Measurements from ENCODE around the gene C1orf21.
A peak's percentile ranks its signal among the peaks of the same experiment; 100 is the strongest.

The C1orf21 gene

DNA sequence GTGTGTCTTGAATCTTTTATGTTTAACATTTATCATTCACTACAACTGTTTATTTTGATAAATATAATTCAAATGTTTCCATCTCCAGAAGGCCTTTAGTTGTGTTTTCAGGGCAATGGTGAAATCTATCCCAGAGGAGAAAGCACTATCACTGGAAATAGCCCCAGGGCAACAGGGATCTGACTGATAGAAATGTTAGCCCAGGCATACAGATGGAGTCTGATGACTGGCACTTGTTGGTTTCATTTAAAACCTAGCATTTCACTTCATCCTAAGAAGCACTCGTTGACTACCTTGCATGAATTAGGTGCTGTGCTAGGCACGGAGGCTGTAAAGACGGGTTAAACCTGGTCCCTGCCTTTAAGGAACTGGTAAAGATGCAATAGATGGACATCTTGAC, 103.1 kb downstream of the C1orf21 start:
- peak; percentile 67 for DNase-seq

GRCh38 chr1:184492536-184492935, 105.7 kb downstream of the C1orf21 start:
- DNase-seq, result no peak

- DNase-seq, result no peak
These were observed 107.2 kb downstream of the C1orf21 start for GRCh38 chr1:184493987-184494388.

DNA sequence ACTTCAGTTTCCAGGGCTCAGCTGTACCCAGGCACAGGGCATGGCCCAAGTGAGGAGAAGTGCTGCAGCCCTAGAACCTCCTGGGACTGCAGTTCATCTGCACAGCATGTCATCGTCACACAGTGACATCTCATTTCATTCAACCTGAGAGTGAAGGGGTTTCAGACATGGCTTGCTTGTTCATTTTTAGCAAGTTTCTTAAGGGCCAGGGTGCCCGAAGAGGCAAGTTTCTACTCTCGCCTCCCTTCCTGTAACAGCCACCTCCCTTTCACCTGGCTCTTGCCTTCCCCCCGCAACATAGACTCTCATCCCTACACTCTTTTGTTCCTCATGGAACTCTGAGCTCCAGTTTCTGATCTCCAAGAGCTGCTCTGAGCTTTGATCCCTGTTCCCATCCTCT, 108.1 kb downstream of the C1orf21 start:
- DNase-seq, result no peak

- no peak for DNase-seq
These were observed 111.3 kb downstream of the C1orf21 start for GRCh38 chr1:184497959-184498723.

GRCh38 chr1:184499616-184500015, 112.8 kb downstream of the C1orf21 start:
- DNase-seq, result no peak

GRCh38 chr1:184502161-184502560, 115.3 kb downstream of the C1orf21 start:
- no peak for DNase-seq

- DNase-seq, result no peak
These were observed 116.5 kb downstream of the C1orf21 start for GRCh38 chr1:184503221-184503749.

GRCh38 chr1:184504040-184504954, 117.5 kb downstream of the C1orf21 start:
- DNase-seq, result no peak

GRCh38 chr1:184504955-184505338, 118.1 kb downstream of the C1orf21 start:
- no peak for DNase-seq

DNA sequence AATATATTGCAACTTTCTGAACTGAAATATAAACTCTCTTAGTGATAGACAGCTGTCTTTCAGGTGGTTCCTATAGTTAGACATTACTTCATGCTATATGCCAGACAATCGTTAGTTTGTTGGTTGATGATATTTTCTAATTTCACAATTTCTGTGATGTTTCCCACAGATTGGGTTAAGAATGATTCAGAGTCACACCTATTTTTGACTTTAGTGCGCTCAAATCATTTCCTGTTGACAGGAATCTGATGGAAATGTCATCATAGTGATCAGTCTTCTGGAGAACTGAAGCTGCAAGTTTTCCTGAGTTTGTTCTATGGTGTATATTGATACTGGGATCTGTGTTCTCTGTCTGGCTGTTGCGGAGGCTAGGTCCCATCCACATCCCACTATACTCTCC, 119.7 kb downstream of the C1orf21 start:
- DNase-seq, result no peak

DNA sequence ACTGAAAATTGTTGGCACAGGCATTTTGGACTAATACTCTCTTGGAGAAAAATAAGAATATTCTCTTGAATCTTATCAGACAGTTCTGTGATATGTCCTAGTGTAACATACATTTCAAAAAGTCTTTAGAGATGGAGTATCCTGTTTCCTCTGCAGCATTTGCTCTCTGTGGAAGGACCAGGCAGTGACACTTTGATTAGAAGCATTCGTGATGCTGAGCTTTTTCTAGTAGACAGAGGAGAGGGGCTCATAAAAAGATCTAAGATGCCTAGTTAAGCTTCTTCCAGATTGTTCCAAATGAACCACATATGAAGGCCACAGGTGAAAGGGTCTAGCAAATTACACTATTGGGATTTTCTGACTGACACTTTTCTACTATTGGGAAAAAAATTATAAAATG, 120.3 kb downstream of the C1orf21 start:
- no peak for DNase-seq

GRCh38 chr1:184507604-184508280, 120.9 kb downstream of the C1orf21 start:
- no peak for DNase-seq

DNA sequence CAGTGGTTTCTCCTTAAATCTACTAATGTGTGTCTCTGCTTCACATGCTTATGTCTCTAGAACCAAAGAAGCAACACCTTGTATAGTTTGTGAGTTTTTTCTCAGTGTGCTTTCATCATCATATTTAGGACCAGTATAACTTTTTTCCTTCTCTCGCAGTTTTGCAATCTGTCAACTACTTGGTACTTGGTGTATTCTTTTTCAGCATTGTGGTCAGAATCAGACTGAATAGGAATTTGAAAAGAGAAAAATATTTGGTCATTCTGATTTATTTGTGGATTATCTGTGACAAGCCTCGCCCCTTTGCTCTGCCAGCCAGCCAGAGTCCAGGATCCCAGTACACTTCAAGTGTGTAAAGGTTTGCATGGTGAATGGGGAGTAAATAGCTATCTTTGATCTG, 122.3 kb downstream of the C1orf21 start:
- no peak for DNase-seq

GRCh38 chr1:184510110-184510509, 123.3 kb downstream of the C1orf21 start:
- no peak for DNase-seq

DNA sequence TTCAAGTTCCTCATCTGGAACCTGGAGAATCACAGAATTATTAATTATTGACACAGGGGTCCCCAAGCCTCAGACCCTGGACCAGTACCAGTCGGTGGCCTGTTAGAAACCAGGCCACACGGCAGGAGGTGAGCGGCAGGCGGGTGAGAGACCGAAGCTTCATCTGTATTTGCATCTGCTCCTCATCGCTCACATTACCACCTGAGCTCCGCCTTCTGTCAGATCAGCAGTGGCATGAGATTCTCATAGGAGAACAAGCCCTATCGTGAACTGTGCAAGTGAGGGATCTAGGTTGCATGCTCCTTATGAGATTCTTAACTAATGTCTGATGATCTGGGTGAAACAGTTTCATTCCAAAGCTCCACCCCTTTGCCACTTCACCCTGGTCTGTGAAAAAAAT, 125.9 kb downstream of the C1orf21 start:
- no peak for DNase-seq

- no peak for DNase-seq
These were observed 126.6 kb downstream of the C1orf21 start for GRCh38 chr1:184513421-184513820.

GRCh38 chr1:184513966-184514365, 127.1 kb downstream of the C1orf21 start:
- peak; percentile 77 for DNase-seq

- DNase-seq, result no peak
These were observed 127.6 kb downstream of the C1orf21 start for GRCh38 chr1:184514447-184514846.

- DNase-seq, result no peak
These were observed 130.3 kb downstream of the C1orf21 start for GRCh38 chr1:184517130-184517529.

DNA sequence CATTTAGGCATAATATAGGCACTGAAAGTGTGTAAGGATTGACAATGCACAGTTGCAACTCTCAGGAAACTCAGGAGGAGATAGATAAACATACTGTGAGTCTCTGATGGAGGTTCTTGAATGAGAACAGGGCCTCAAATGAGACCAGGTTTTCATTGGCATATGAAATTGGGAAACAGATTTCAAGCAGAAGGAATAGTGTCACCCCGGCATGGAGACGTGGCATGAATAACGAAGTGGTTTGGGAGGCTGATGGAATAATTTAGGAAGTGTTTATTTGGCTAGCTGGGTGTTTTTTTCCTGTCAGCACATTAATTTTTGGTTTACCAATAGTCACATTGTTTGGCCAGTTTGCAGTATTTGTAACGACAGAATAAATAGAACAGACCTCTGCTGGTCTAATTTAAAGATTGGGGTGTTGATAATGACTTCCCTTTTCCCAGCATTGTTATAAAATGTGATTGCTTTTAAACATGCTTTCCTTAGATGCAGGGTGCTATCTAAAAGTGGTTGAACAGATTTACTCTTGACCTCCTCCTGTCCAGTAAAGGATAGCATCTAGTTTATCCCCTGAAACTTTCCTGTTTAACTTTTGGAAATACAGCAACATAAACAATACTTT, 132.0 kb downstream of the C1orf21 start:
- DNase-seq, result no peak

DNA sequence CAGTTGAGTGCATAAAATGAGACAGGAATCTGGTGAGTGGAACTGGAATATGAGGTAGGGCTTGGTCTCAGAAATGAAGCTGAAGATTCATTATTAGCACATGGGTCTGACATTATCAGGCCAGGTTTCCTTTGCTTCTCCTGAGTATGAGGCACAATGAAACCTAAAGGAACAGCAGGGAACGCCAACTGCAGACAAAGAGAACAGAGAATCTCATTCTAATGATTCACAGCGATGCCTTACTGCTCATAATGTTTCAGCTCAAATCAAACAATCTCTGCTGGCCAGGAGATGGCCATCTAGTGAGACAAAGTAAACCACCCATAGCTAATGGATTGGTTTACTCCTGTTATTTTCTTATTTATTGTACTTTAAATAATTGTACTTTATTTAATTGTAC, 133.5 kb downstream of the C1orf21 start:
- DNase-seq, result no peak

GRCh38 chr1:184524248-184524647, 137.4 kb downstream of the C1orf21 start:
- no peak for DNase-seq
